MM.1S (cell line): ENCODE measurements around the gene ANKRD16.
"Not testable (repeated sequence)": the region's sequence is repeated elsewhere in the genome, so short reads cannot be mapped to it uniquely, and the experiment has no call there.

Source experiments
- DNase-seq: peaks from one replicate; pipeline ENCODE4 v3.0.0-alpha.2; 2015
- H2AFZ ChIP-seq: fragments of 300-600 bp; sonication (generic); 2 replicates; pipeline ENCODE4 v1.6.0; 2016; ENCODE audit warnings: antibody characterized with exemption, low read length
- H3F3A ChIP-seq: fragments of 300-600 bp; sonication (generic); 2 replicates; pipeline ENCODE4 v1.6.1; 2016; ENCODE audit warnings: mild to moderate bottlenecking, antibody characterized with exemption, low read length, moderate library complexity, mixed read lengths; ENCODE audit not compliant: insufficient read depth
- H3K27ac ChIP-seq: fragments of 300-600 bp; sonication (generic); 2 replicates; pipeline ENCODE4 v1.5.1; 2016; ENCODE audit warnings: mild to moderate bottlenecking, low read length
- H3K27me3 ChIP-seq: fragments of 300-600 bp; sonication (generic); replicated peaks from 2 replicates; pipeline ENCODE4 v1.6.0; 2016; ENCODE audit warnings: low read length; ENCODE audit not compliant: insufficient read depth
- H3K36me3 ChIP-seq: fragments of 300-600 bp; sonication (generic); replicated peaks from 2 replicates; pipeline ENCODE4 v1.6.1; 2016; ENCODE audit warnings: mild to moderate bottlenecking, low read length, mixed read lengths; ENCODE audit not compliant: insufficient read depth
- H3K4me1 ChIP-seq: fragments of 300-600 bp; sonication (generic); 2 replicates; pipeline ENCODE4 v1.6.1; 2016; ENCODE audit warnings: low read length, mixed read lengths
- H3K4me2 ChIP-seq: fragments of 300-600 bp; sonication (generic); 2 replicates; pipeline ENCODE4 v1.6.0; 2016; ENCODE audit warnings: low read depth, low read length
- H3K4me3 ChIP-seq: fragments of 300-600 bp; sonication (generic); 2 replicates; pipeline ENCODE4 v1.5.1; 2016; ENCODE audit warnings: low read length, mixed read lengths
- H3K79me2 ChIP-seq: fragments of 300-600 bp; sonication (generic); 2 replicates; pipeline ENCODE4 v1.6.1; 2016; ENCODE audit warnings: mixed run types, low read length, mixed read lengths
- H3K9ac ChIP-seq: fragments of 300-600 bp; sonication (generic); 2 replicates; pipeline ENCODE4 v1.6.1; 2016; ENCODE audit warnings: low read length, mixed read lengths
- H3K9me2 ChIP-seq: fragments of 300-600 bp; sonication (generic); replicated peaks from 2 replicates; pipeline ENCODE4 v1.6.1; 2016; ENCODE audit warnings: mild to moderate bottlenecking, low read length, mixed read lengths; ENCODE audit not compliant: insufficient read depth
- H3K9me3 ChIP-seq: fragments of 300-600 bp; sonication (generic); replicated peaks from 2 replicates; pipeline ENCODE4 v1.6.1; 2016; ENCODE audit warnings: mild to moderate bottlenecking, low read length, mixed read lengths; ENCODE audit not compliant: insufficient read depth
- H4K20me1 ChIP-seq: fragments of 300-600 bp; sonication (generic); 2 replicates; pipeline ENCODE4 v1.6.1; 2016; ENCODE audit warnings: mild to moderate bottlenecking, low read length, moderate library complexity, mixed read lengths; ENCODE audit not compliant: insufficient read depth
- EZH2 ChIP-seq: fragments of 300-600 bp; sonication (generic); optimal IDR thresholded peaks from 2 replicates; pipeline ENCODE3; 2017; ENCODE audit warnings: low read depth, mild to moderate bottlenecking, antibody characterized with exemption, low read length, mixed read lengths
- EZH2phosphoT487 ChIP-seq: fragments of 300-600 bp; sonication (generic); IDR thresholded peaks from 2 replicates; pipeline ENCODE4 v1.6.1; 2018; ENCODE audit warnings: antibody characterized with exemption, low read length
- TF ChIP-seq, protein P1 (sequence below): fragments of 300-600 bp; sonication (generic); IDR thresholded peaks from 2 replicates; pipeline ENCODE4 v1.5.1; 2016; ENCODE audit warnings: antibody characterized with exemption, low read length, mixed read lengths

Gene ANKRD16

DNA sequence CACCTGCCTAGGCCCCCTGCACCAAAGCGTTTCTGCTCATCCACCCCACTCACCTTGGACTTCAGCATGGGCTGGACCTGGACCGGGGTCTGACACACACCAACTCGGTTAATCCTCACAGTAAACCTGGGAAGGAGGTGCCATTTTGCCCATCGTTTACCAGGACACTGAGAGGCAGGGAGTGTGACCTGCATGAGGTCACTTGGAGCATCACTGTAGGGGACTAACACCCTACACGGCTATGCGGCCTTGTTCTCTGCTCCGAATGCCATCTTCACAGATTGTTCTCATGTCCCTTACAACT, 33.0 kb downstream of the ANKRD16 start:
- Histone ChIP-seq H3K27me3 (no peaks in the 10 kb centered on the region), H3K79me2 (no peaks in the 10 kb centered on the region)
- TF ChIP-seq, protein P1, sequence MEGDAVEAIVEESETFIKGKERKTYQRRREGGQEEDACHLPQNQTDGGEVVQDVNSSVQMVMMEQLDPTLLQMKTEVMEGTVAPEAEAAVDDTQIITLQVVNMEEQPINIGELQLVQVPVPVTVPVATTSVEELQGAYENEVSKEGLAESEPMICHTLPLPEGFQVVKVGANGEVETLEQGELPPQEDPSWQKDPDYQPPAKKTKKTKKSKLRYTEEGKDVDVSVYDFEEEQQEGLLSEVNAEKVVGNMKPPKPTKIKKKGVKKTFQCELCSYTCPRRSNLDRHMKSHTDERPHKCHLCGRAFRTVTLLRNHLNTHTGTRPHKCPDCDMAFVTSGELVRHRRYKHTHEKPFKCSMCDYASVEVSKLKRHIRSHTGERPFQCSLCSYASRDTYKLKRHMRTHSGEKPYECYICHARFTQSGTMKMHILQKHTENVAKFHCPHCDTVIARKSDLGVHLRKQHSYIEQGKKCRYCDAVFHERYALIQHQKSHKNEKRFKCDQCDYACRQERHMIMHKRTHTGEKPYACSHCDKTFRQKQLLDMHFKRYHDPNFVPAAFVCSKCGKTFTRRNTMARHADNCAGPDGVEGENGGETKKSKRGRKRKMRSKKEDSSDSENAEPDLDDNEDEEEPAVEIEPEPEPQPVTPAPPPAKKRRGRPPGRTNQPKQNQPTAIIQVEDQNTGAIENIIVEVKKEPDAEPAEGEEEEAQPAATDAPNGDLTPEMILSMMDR: no peak
- no peak for TF ChIP-seq EZH2
- TF ChIP-seq EZH2phosphoT487: no peak

DNA sequence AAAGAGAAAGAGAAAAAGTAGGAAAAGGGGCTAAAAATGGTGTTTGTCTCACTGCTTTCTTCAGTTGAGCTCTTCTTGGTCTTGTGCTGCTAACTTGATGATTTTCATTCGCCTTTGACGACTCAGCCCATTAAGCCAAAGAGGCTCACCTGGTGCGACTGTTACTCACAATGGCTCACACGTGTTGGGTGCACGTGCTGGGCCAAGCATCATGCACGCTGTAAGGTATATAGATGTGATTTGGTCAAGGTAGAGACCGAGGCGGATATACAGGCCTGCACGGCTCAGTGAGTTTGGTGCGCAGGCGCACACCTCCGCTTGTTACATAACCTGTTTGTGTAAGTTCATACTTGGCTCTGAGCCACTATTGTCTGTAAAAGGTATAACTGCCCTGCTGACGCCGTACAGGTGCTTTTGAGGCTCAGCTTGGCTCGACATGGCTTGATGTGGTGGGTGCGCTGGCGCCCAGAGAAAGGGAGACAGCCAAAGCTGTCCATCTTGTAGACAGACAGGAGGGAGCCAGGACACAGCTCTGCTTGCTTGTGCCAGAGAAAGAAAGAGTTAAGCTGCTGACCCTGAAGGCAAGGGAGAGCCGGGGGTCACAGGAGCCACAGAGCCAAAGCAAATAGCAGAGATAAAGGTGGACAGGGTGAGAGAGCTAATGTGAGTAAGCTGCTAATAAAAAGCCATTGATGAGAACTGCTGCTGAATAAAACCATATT, 33.6 kb downstream of the ANKRD16 start:
- H3K4me1 ChIP-seq: 0 out of 2 replicates have a peak, but pooled peaks cover 3% of the 10 kb centered on the region
- H3K36me3 ChIP-seq: no peaks in the 10 kb centered on the region
- H3F3A ChIP-seq: no peaks in the 10 kb centered on the region
- no peaks in the 10 kb centered on the region for H4K20me1 ChIP-seq
- no peak overlapping the region for H2AFZ ChIP-seq
- no peak overlapping the region for H3K4me3 ChIP-seq
- no peak overlapping the region for H3K4me2 ChIP-seq
- no peak for DNase-seq
- no peak overlapping the region for H3K27ac ChIP-seq
- H3K9me3 ChIP-seq: no peaks in the 10 kb centered on the region
- H3K9ac ChIP-seq: no peak overlapping the region
- no peak for TF ChIP-seq EZH2phosphoT487
- TF ChIP-seq, protein P1: no peak
- TF ChIP-seq EZH2: no peak
- no peaks in the 10 kb centered on the region for H3K79me2 ChIP-seq
- no peaks in the 10 kb centered on the region for H3K9me2 ChIP-seq
- H3K27me3 ChIP-seq: no peaks in the 10 kb centered on the region

More for the DNA sequence above, 33.0 kb downstream of the ANKRD16 start:
- no peaks in the 10 kb centered on the region for H3K9me2 ChIP-seq
- H3K36me3 ChIP-seq: no peaks in the 10 kb centered on the region
- no peak for DNase-seq
- 0 out of 2 replicates have a peak, but pooled peaks cover 3% of the 10 kb centered on the region for H3K4me1 ChIP-seq
- H3F3A ChIP-seq: no peaks in the 10 kb centered on the region
- no peak overlapping the region for H3K4me2 ChIP-seq
- H3K9me3 ChIP-seq: no peaks in the 10 kb centered on the region
- H2AFZ ChIP-seq: no peak overlapping the region
- H3K4me3 ChIP-seq: no peak overlapping the region
- no peaks in the 10 kb centered on the region for H4K20me1 ChIP-seq
- H3K9ac ChIP-seq: no peak overlapping the region
- no peak overlapping the region for H3K27ac ChIP-seq

DNA sequence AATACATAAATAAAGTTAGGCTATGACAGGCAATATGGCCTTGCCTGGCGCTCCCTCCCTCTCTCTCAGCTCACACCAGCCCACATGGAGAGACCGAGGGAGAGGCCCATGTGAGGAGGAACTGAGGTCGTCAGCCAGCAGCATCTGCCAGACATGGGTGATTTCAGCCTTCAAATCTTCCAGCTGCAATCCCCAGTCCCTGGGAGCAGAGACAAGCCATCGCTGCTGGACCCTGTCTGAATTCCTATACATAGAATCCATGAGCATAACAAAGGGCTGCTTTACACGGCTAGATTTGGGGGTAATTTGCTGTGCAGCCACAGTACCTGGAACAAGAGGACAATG, 35.6 kb downstream of the ANKRD16 start:
- 0 out of 2 replicates have a peak, but pooled peaks cover 3% of the 10 kb centered on the region for H3K4me1 ChIP-seq
- no peaks in the 10 kb centered on the region for H4K20me1 ChIP-seq
- H3K9ac ChIP-seq: no peak overlapping the region
- H3K4me3 ChIP-seq: no peak overlapping the region
- H3K4me2 ChIP-seq: no peak overlapping the region
- no peaks in the 10 kb centered on the region for H3K79me2 ChIP-seq
- H2AFZ ChIP-seq: no peak overlapping the region
- TF ChIP-seq, protein P1: no peak
- TF ChIP-seq EZH2phosphoT487 (no peak), EZH2 (no peak)
- no peaks in the 10 kb centered on the region for H3F3A ChIP-seq
- H3K9me3 ChIP-seq: no peaks in the 10 kb centered on the region
- no peaks in the 10 kb centered on the region for H3K27me3 ChIP-seq
- H3K9me2 ChIP-seq: no peaks in the 10 kb centered on the region
- no peak overlapping the region for H3K27ac ChIP-seq
- DNase-seq: no peak
- no peaks in the 10 kb centered on the region for H3K36me3 ChIP-seq

DNA sequence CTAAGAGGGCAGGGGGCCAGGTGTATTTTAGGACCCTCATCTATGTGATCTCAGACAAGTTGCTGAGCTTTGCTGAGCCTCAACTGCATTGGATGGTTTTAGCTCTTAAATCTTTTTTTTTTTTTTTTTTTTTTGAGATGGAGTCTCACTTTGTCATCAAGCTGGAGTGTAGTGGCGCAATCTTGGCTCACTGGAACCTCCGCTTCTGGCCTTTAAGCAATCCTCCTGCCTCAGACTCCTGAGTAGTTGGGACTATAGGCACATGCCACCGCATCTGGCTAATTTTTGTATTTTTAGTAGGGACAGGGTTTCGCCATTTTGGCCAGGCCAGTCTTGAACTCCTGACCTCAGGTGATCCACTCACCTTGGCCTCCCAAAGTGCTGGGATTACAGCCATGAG, 43.0 kb downstream of the ANKRD16 start:
- not testable (repeated sequence) for H3K27ac ChIP-seq, DNase-seq, H3K9ac ChIP-seq, H2AFZ ChIP-seq, H3F3A ChIP-seq, H3K27me3 ChIP-seq, H3K4me2 ChIP-seq, H3K79me2 ChIP-seq, H3K9me2 ChIP-seq, H4K20me1 ChIP-seq, H3K4me3 ChIP-seq, H3K9me3 ChIP-seq, H3K4me1 ChIP-seq, H3K36me3 ChIP-seq
